Liver (tissue), 3 donors: Measurements from ENCODE around the gene TMEM243.

Experiments used
- CTCF ChIP-seq: fragments of 150-350 bp; IDR thresholded peaks from 2 replicates; pipeline ENCODE4 v1.5.1; 2017; ENCODE audit warnings: improper control_type of control experiment, low read depth, low read length; ENCODE audit not compliant: missing input control
- FOXA1 ChIP-seq: IDR thresholded peaks from 2 replicates; pipeline ENCODE4 v1.6.1; 2016; ENCODE audit warnings: antibody characterized with exemption
- GABPA ChIP-seq, 2 donors: IDR thresholded peaks in 1 of 2; conservative IDR thresholded peaks in 1 of 2; 2 replicates each; pipeline ENCODE4 v1.6.1; 2016; ENCODE audit warnings: antibody characterized with exemption in 2 of 2, mild to moderate bottlenecking in 1 of 2, moderate library complexity in 1 of 2
- MAX ChIP-seq: IDR thresholded peaks from 2 replicates; pipeline ENCODE4 v1.6.1; 2016; ENCODE audit warnings: antibody characterized with exemption
- RAD21 ChIP-seq, 2 donors: IDR thresholded peaks; 2 replicates each; pipeline ENCODE4 v1.6.1; 2016; ENCODE audit warnings: antibody characterized with exemption in 2 of 2, mild to moderate bottlenecking in 2 of 2
- YY1 ChIP-seq: IDR thresholded peaks from 2 replicates; pipeline ENCODE4 v1.6.1; 2016; ENCODE audit warnings: antibody characterized with exemption, mild to moderate bottlenecking
- TF ChIP-seq, protein P1 (sequence below): IDR thresholded peaks from 2 replicates; pipeline ENCODE4 v1.6.1; 2016; ENCODE audit warnings: antibody characterized with exemption, mild to moderate bottlenecking
- donor health status: healthy.
- donor health status: healthy.

- TF ChIP-seq CTCF (no peak), MAX (no peak), RAD21 (IDR thresholded peaks at IDR 0.05) (no peak), GABPA (IDR thresholded peaks at IDR 0.05 in 1 of 2, conservative IDR thresholded peaks at IDR 0.05 in 1 of 2) (no peak), YY1 (no peak), FOXA1 (no peak)
- TF ChIP-seq, protein P1, sequence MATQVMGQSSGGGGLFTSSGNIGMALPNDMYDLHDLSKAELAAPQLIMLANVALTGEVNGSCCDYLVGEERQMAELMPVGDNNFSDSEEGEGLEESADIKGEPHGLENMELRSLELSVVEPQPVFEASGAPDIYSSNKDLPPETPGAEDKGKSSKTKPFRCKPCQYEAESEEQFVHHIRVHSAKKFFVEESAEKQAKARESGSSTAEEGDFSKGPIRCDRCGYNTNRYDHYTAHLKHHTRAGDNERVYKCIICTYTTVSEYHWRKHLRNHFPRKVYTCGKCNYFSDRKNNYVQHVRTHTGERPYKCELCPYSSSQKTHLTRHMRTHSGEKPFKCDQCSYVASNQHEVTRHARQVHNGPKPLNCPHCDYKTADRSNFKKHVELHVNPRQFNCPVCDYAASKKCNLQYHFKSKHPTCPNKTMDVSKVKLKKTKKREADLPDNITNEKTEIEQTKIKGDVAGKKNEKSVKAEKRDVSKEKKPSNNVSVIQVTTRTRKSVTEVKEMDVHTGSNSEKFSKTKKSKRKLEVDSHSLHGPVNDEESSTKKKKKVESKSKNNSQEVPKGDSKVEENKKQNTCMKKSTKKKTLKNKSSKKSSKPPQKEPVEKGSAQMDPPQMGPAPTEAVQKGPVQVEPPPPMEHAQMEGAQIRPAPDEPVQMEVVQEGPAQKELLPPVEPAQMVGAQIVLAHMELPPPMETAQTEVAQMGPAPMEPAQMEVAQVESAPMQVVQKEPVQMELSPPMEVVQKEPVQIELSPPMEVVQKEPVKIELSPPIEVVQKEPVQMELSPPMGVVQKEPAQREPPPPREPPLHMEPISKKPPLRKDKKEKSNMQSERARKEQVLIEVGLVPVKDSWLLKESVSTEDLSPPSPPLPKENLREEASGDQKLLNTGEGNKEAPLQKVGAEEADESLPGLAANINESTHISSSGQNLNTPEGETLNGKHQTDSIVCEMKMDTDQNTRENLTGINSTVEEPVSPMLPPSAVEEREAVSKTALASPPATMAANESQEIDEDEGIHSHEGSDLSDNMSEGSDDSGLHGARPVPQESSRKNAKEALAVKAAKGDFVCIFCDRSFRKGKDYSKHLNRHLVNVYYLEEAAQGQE, result no peak
Observed at GRCh38 chr7:87202705-87203104, 16.8 kb downstream of the TMEM243 start.
